IPS-15b (cell line): Measurements from ENCODE around the gene ESRRG.
"Not testable (repeated sequence)": the region's sequence is repeated elsewhere in the genome, so short reads cannot be mapped to it uniquely, and the experiment has no call there.

ENCODE experiments used
- H3K27me3 ChIP-seq: one replicate; pipeline ENCODE4 v1.6.1; 2013; ENCODE audit warnings: low read length; ENCODE audit not compliant: control insufficient read depth, insufficient read depth
- H3K36me3 ChIP-seq: one replicate; pipeline ENCODE4 v1.6.1; 2013; ENCODE audit warnings: low read length; ENCODE audit not compliant: control insufficient read depth, insufficient read depth
- H3K4me1 ChIP-seq: one replicate; pipeline ENCODE4 v1.6.1; 2013; ENCODE audit warnings: mild to moderate bottlenecking, low read length; ENCODE audit not compliant: control insufficient read depth, insufficient read depth
- H3K4me3 ChIP-seq: one replicate; pipeline ENCODE4 v1.5.1; 2013; ENCODE audit warnings: low read depth, low read length
- H3K9ac ChIP-seq: one replicate; pipeline ENCODE4 v1.6.1; 2013; ENCODE audit warnings: low read depth, mild to moderate bottlenecking, low read length
- H3K9me3 ChIP-seq: one replicate; pipeline ENCODE4 v1.6.1; 2013; ENCODE audit warnings: mild to moderate bottlenecking, low read length; ENCODE audit not compliant: control insufficient read depth, insufficient read depth

The ESRRG gene

GRCh38 chr1:216553766-216554165, 169.5 kb downstream of the ESRRG start:
- no peaks in the 10 kb centered on the region for H3K9me3 ChIP-seq
- no peak overlapping the region for H3K9ac ChIP-seq
- no peak overlapping the region for H3K4me3 ChIP-seq
- no peaks in the 10 kb centered on the region for H3K36me3 ChIP-seq
- H3K4me1 ChIP-seq: no peaks in the 10 kb centered on the region
- no peaks in the 10 kb centered on the region for H3K27me3 ChIP-seq

- H3K4me3 ChIP-seq: no peak overlapping the region
- H3K9me3 ChIP-seq: no peaks in the 10 kb centered on the region
- no peaks in the 10 kb centered on the region for H3K36me3 ChIP-seq
- H3K4me1 ChIP-seq: no peaks in the 10 kb centered on the region
- H3K27me3 ChIP-seq: no peaks in the 10 kb centered on the region
- no peak overlapping the region for H3K9ac ChIP-seq
These were observed 170.2 kb downstream of the ESRRG start for GRCh38 chr1:216553040-216553439.

GRCh38 chr1:216549796-216550195, 173.4 kb downstream of the ESRRG start:
- Histone ChIP-seq H3K36me3 (no peaks in the 10 kb centered on the region), H3K9ac (no peak overlapping the region), H3K4me1 (no peaks in the 10 kb centered on the region), H3K4me3 (no peak overlapping the region), H3K9me3 (no peaks in the 10 kb centered on the region), H3K27me3 (no peaks in the 10 kb centered on the region)

- no peaks in the 10 kb centered on the region for H3K27me3 ChIP-seq
- H3K4me3 ChIP-seq: no peak overlapping the region
- no peak overlapping the region for H3K9ac ChIP-seq
- no peaks in the 10 kb centered on the region for H3K36me3 ChIP-seq
- no peaks in the 10 kb centered on the region for H3K4me1 ChIP-seq
- no peaks in the 10 kb centered on the region for H3K9me3 ChIP-seq
These were observed 180.5 kb downstream of the ESRRG start for GRCh38 chr1:216542741-216543140.

- H3K4me1 ChIP-seq: no peaks in the 10 kb centered on the region
- no peaks in the 10 kb centered on the region for H3K9me3 ChIP-seq
- no peak overlapping the region for H3K9ac ChIP-seq
- H3K36me3 ChIP-seq: no peaks in the 10 kb centered on the region
- H3K27me3 ChIP-seq: no peaks in the 10 kb centered on the region
- H3K4me3 ChIP-seq: no peak overlapping the region
These were observed 181.0 kb downstream of the ESRRG start for GRCh38 chr1:216542263-216542662.

- Histone ChIP-seq H3K36me3 (no peaks in the 10 kb centered on the region), H3K4me3 (no peak overlapping the region), H3K27me3 (no peaks in the 10 kb centered on the region), H3K9me3 (no peaks in the 10 kb centered on the region), H3K4me1 (no peaks in the 10 kb centered on the region), H3K9ac (no peak overlapping the region)
These were observed 187.5 kb downstream of the ESRRG start for GRCh38 chr1:216535751-216536150.

GRCh38 chr1:216535059-216535458, 188.2 kb downstream of the ESRRG start:
- no peaks in the 10 kb centered on the region for H3K9me3 ChIP-seq
- H3K36me3 ChIP-seq: no peaks in the 10 kb centered on the region
- H3K9ac ChIP-seq: no peak overlapping the region
- H3K4me3 ChIP-seq: no peak overlapping the region
- no peaks in the 10 kb centered on the region for H3K27me3 ChIP-seq
- H3K4me1 ChIP-seq: no peaks in the 10 kb centered on the region

GRCh38 chr1:216533776-216534175, 189.5 kb downstream of the ESRRG start:
- Histone ChIP-seq H3K36me3 (no peaks in the 10 kb centered on the region), H3K27me3 (no peaks in the 10 kb centered on the region), H3K4me1 (peaks cover 3% of the 10 kb centered on the region), H3K4me3 (no peak overlapping the region), H3K9ac (no peak overlapping the region), H3K9me3 (no peaks in the 10 kb centered on the region)

- Histone ChIP-seq H3K36me3 (no peaks in the 10 kb centered on the region), H3K4me3 (no peak overlapping the region), H3K9ac (no peak overlapping the region), H3K9me3 (no peaks in the 10 kb centered on the region), H3K27me3 (no peaks in the 10 kb centered on the region), H3K4me1 (peaks cover 3% of the 10 kb centered on the region)
These were observed 190.9 kb downstream of the ESRRG start for GRCh38 chr1:216532251-216532798.

- peaks cover 3% of the 10 kb centered on the region for H3K4me1 ChIP-seq
- H3K36me3 ChIP-seq: no peaks in the 10 kb centered on the region
- no peaks in the 10 kb centered on the region for H3K9me3 ChIP-seq
- H3K4me3 ChIP-seq: no peak overlapping the region
- H3K27me3 ChIP-seq: no peaks in the 10 kb centered on the region
- no peak overlapping the region for H3K9ac ChIP-seq
These were observed 191.7 kb downstream of the ESRRG start for GRCh38 chr1:216531263-216532239.

- not testable (repeated sequence) for H3K27me3 ChIP-seq, H3K4me1 ChIP-seq, H3K36me3 ChIP-seq, H3K9ac ChIP-seq, H3K4me3 ChIP-seq, H3K9me3 ChIP-seq
These were observed 193.4 kb downstream of the ESRRG start for GRCh38 chr1:216529851-216530250.

GRCh38 chr1:216528816-216529215, 194.4 kb downstream of the ESRRG start:
- Histone ChIP-seq H3K27me3 (no peaks in the 10 kb centered on the region), H3K4me3 (no peak overlapping the region), H3K36me3 (no peaks in the 10 kb centered on the region), H3K9ac (no peak overlapping the region), H3K9me3 (no peaks in the 10 kb centered on the region), H3K4me1 (peaks cover 3% of the 10 kb centered on the region)
